Nephron (organoid): ENCODE results near the gene CFAP100.
A peak's percentile ranks its signal among the peaks of the same experiment; 100 is the strongest.

Experiments
- H3K27ac Mint-ChIP-seq, 3 experiments: 2 replicates each; pipeline ENCODE4 v1.8.0; 2020; ENCODE audit warnings: mixed read lengths in 3 of 3, mild to moderate bottlenecking in 2 of 3, moderate library complexity in 1 of 3
- H3K27me3 Mint-ChIP-seq: 2 replicates; pipeline ENCODE4 v1.8.0; 2021; ENCODE audit warnings: low read depth, mild to moderate bottlenecking, moderate library complexity, mixed read lengths
- H3K36me3 Mint-ChIP-seq: 2 replicates; pipeline ENCODE4 v1.8.0; 2020; ENCODE audit warnings: low read depth, mixed read lengths
- H3K4me1 Mint-ChIP-seq: 2 replicates; pipeline ENCODE4 v1.8.0; 2020; ENCODE audit warnings: mixed read lengths
- H3K4me3 Mint-ChIP-seq, 3 experiments: 2 replicates each; pipeline ENCODE4 v1.8.0; 2020; ENCODE audit warnings: mild to moderate bottlenecking in 3 of 3, mixed read lengths in 3 of 3, moderate library complexity in 2 of 3
- H3K9me3 Mint-ChIP-seq: 2 replicates; pipeline ENCODE4 v1.8.0; 2020; ENCODE audit warnings: mixed read lengths
- CTCF ChIP-seq, 3 experiments: fragments of 200-600 bp; sonication (generic); IDR thresholded peaks; one replicate each; pipeline ENCODE4 v1.5.0; 2021; ENCODE audit warnings: antibody characterized with exemption in 3 of 3; ENCODE audit not compliant: unreplicated experiment in 3 of 3

CFAP100 gene

GRCh38 chr3:126376444-126376843, 18.3 kb upstream of the CFAP100 start:
- no peak for TF ChIP-seq CTCF (IDR thresholded peaks at IDR 0.05; ENCODE audit: unreplicated experiment in 3 of 3)
- Mint-ChIP-seq H3K4me1 (peaks cover 24% of the 10 kb centered on the region), H3K27ac (peak overlapping the region; percentile 50 to 77 (median 55)), H3K27me3 (peaks cover 9% of the 10 kb centered on the region), H3K9me3 (no peaks in the 10 kb centered on the region), H3K36me3 (no peaks in the 10 kb centered on the region), H3K4me3 (no peak overlapping the region)

GRCh38 chr3:126377211-126377610, 17.5 kb upstream of the CFAP100 start:
- Mint-ChIP-seq H3K27me3 (peaks cover 9% of the 10 kb centered on the region), H3K4me3 (no peak overlapping the region), H3K36me3 (no peaks in the 10 kb centered on the region), H3K4me1 (peaks cover 24% of the 10 kb centered on the region), H3K27ac (peak overlapping the region in 1 of 3 experiments; percentile 77), H3K9me3 (no peaks in the 10 kb centered on the region)
- TF ChIP-seq CTCF (IDR thresholded peaks at IDR 0.05; ENCODE audit: unreplicated experiment in 3 of 3): no peak

GRCh38 chr3:126378341-126378751, 16.4 kb upstream of the CFAP100 start:
- Mint-ChIP-seq H3K27ac (no peak overlapping the region), H3K36me3 (no peaks in the 10 kb centered on the region), H3K4me1 (peaks cover 24% of the 10 kb centered on the region), H3K4me3 (no peak overlapping the region), H3K27me3 (peaks cover 6% of the 10 kb centered on the region), H3K9me3 (no peaks in the 10 kb centered on the region)
- no peak for TF ChIP-seq CTCF (IDR thresholded peaks at IDR 0.05; ENCODE audit: unreplicated experiment in 3 of 3)

- Mint-ChIP-seq H3K9me3 (peaks cover 6% of the 10 kb centered on the region), H3K4me1 (peaks cover 11% of the 10 kb centered on the region), H3K4me3 (no peak overlapping the region), H3K27ac (no peak overlapping the region), H3K27me3 (peaks cover 6% of the 10 kb centered on the region), H3K36me3 (no peaks in the 10 kb centered on the region)
- TF ChIP-seq CTCF (IDR thresholded peaks at IDR 0.05; ENCODE audit: unreplicated experiment in 3 of 3): no peak
These were observed 14.5 kb upstream of the CFAP100 start for GRCh38 chr3:126380011-126380768.

- H3K4me1 Mint-ChIP-seq: peaks cover under 1% of the 10 kb centered on the region
- H3K9me3 Mint-ChIP-seq: peaks cover 6% of the 10 kb centered on the region
- H3K27ac Mint-ChIP-seq: no peak overlapping the region
- peaks cover 8% of the 10 kb centered on the region for H3K27me3 Mint-ChIP-seq
- H3K4me3 Mint-ChIP-seq: no peak overlapping the region
- no peak for TF ChIP-seq CTCF (IDR thresholded peaks at IDR 0.05; ENCODE audit: unreplicated experiment in 3 of 3)
- no peaks in the 10 kb centered on the region for H3K36me3 Mint-ChIP-seq
These were observed 12.7 kb upstream of the CFAP100 start for GRCh38 chr3:126381966-126382365.
